Fibroblast of mammary gland (primary cell): Measurements from ENCODE around the gene HNRNPA1.
A peak's percentile ranks its signal among the peaks of the same experiment; 100 is the strongest.

ENCODE experiments used
- DNase-seq: peaks from one replicate; pipeline ENCODE4 v3.0.0-alpha.2; 2010; ENCODE audit warnings: low read depth
- H3K4me3 ChIP-seq: 2 replicates; pipeline ENCODE4 v1.5.1; 2011; ENCODE audit warnings: low read depth, mild to moderate bottlenecking, low read length, moderate library complexity; ENCODE audit not compliant: control insufficient read depth
- TF ChIP-seq, protein P1 (sequence below): conservative IDR thresholded peaks from 2 replicates; pipeline ENCODE4 v1.5.1; 2011; ENCODE audit warnings: low read depth, low read length, inconsistent platforms; ENCODE audit not compliant: control insufficient read depth, insufficient read depth

Gene HNRNPA1

DNA sequence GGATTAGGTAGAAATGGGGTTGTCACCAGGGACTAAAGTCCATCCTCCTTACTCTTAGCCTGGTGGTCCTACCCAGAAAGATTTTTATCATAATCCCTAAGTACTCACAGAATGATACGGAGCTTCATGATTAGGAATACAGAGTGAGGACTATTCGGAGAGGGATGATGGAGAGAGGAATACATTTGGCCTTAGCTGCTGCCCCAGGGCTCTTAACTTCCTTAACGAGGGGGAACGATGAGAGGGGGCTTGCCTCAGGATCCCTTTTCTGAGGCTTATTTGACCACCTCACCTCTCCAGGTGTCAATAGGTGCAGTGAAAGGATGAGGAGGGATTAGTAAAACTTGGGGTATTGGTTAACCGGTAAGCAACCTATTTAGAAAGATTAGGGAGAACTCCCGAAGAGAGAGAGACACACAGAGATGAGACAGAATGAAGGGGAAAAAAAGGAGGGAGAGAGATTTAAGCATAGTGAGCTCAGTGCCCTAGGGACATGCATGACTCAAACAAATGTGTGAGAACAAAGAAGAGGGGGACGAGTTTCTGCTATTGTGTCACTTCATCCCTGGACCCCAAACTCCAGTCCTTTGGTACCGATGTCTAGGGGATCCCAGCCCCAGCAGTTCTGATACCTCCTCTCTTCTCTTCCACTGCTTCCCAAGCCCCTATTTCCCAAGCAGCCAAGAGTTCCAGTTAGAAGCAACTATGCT lies 19.1 kb downstream of the HNRNPA1 start:
- DNase-seq: peak; percentile 67
- TF ChIP-seq, protein P1, sequence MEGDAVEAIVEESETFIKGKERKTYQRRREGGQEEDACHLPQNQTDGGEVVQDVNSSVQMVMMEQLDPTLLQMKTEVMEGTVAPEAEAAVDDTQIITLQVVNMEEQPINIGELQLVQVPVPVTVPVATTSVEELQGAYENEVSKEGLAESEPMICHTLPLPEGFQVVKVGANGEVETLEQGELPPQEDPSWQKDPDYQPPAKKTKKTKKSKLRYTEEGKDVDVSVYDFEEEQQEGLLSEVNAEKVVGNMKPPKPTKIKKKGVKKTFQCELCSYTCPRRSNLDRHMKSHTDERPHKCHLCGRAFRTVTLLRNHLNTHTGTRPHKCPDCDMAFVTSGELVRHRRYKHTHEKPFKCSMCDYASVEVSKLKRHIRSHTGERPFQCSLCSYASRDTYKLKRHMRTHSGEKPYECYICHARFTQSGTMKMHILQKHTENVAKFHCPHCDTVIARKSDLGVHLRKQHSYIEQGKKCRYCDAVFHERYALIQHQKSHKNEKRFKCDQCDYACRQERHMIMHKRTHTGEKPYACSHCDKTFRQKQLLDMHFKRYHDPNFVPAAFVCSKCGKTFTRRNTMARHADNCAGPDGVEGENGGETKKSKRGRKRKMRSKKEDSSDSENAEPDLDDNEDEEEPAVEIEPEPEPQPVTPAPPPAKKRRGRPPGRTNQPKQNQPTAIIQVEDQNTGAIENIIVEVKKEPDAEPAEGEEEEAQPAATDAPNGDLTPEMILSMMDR: no peak
- no peak overlapping the region for H3K4me3 ChIP-seq

DNA sequence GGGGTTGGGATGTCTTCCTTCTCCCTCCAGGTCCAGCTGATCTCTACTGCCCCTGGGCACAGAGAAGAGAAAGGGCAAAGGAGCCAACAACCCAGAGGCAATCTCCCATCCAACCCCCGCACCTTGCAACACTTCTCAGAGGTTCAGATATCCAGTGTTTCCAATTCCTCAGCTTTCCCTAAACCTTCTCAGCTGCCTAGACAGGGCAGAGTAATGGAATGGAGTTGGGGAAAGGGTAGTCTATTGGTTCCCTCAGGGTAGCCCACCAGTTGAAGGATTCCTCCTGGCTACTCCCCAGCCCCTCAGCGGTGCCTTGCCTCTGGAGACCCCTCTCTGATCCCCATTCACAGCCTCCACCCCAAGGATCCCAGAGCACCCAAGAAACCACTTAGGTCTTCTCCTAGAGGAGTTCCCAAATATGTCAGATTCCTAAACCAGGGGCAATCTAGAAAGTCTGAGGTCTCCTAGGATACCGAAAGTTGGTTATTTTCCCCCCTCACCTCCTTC lies 19.8 kb downstream of the HNRNPA1 start:
- no peak overlapping the region for H3K4me3 ChIP-seq
- no peak for DNase-seq
- TF ChIP-seq, protein P1: no peak

DNA sequence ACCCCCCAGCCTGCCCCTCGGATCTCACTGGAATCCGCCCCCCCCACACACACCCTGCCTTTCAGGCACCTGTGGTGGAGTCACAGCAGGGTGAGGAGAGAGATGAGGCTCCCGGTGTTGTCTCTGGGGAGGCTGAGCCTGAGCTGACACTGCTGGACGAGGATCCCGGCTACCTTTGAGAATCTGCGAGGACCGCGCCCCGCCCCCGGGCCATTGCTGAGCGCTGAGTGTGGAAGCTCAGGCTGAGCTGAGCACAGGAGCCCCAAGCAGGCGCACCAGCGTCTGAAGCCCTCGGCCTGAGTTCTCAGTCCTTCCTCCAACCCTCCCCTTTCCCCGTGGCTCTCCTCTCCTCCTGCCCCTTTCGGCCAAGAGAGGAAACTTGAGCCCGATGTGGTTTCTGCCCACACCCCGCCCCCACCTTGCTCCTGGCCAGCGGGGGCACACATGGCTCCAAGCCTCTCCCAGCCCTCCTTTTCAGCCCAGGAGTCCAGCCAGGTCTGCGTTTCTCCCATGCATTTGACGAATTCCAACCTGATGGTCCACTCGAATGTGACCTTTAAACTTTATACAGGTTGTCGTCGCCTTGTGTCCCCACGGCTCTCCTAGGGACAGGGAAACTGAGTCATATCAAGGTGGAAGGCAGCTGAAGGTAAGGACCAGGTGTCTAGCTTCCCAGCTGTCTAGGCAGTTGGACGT lies 20.4 kb downstream of the HNRNPA1 start, which contains the start of gene NFE2:
NFE2 (minus strand) TSS at position 284 of the 696 bp plus-strand sequence. CDS start 5,767 bp downstream, outside the sequence.
- no peak within 1 kb of the TSS for H3K4me3 ChIP-seq
- TF ChIP-seq, protein P1: no peak
- peak; percentile 63 for DNase-seq

DNA sequence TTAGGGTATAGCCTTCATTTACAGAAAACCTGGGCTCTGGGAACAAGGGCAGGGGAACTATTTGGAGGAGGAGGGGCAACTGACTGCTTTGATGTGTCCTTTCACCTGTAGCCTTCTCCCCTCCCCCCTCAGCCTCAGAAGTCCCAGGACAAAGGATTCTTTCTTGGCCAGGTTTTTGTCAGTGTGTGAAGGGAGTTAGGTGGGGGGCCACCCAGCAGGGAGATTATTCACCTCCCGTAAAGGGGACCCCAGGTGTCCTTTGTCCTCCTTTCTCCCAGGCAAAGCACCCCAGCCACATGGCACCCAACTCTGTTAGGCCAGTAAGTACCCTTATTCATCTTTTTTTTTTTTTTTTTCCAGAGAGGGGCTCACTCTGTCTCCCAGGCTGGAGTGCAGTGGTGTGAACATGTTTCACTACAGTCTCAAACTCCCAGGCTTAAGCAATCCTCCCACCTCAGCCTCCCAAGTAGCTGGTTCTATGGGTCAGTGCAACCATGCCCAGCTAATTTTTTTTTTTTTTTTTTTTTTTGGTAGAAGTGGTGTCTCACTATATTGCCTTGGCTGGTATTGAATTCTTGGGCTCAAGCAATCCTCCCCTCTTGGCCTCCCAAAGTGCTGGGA lies 21.0 kb downstream of the HNRNPA1 start:
- no peak overlapping the region for H3K4me3 ChIP-seq
- DNase-seq: no peak
- TF ChIP-seq, protein P1: no peak

DNA sequence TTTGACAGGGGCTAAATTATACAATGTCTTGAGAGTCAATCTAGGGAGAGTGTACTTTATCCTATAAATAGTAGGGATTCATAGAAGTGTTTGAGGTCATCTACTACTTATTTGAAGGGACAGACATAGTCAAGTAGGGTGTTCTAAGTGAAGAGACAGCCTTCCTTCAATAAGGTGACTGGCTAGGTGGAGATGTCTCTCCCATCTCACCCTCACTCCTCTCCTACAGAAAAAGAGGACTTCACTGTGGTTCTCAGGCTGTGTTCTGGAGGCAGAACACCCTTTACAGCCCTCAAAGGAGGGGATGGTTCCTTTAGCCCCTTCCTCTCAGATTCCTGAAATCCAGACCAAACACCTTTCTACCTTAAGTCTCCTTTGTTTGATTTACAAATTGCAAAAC lies 23.1 kb downstream of the HNRNPA1 start:
- TF ChIP-seq, protein P1: no peak
- no peak overlapping the region for H3K4me3 ChIP-seq
- no peak for DNase-seq

DNA sequence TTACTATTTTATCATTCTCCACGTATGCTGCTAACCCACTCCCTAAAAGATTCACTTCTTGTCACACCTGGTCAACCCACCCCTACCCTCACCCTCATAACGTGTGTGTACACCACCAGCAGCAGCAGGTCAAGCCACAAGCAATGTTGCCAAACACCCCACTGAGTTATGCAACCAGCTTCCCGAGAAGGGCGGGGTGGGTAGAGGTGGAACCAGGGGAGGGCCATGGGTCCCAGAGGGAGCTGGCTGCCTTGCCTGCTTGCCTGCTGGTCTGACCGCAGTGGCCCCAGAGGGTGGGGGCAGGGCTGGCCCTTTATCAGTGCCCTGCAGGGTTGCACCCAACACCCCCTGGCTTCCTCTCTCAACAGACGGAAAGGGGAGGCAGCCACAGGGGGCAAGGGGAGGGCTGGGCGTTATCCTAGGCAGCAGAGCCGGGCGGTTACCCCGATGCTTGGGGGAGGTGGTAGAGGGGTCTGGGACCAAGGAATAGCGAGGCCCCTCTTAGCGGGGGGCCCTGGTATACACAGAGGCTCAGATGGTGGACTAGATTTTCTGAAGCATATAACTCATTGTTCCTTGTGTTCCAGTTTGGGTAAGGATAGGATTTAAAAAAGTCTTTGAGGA lies 23.8 kb downstream of the HNRNPA1 start:
- H3K4me3 ChIP-seq: no peak overlapping the region
- DNase-seq: no peak
- TF ChIP-seq, protein P1: no peak
